ENCODE measurements around the gene SCRT2.
"Not testable (repeated sequence)": the region's sequence is repeated elsewhere in the genome, so short reads cannot be mapped to it uniquely, and the experiment has no call there.

Gene SCRT2

DNA sequence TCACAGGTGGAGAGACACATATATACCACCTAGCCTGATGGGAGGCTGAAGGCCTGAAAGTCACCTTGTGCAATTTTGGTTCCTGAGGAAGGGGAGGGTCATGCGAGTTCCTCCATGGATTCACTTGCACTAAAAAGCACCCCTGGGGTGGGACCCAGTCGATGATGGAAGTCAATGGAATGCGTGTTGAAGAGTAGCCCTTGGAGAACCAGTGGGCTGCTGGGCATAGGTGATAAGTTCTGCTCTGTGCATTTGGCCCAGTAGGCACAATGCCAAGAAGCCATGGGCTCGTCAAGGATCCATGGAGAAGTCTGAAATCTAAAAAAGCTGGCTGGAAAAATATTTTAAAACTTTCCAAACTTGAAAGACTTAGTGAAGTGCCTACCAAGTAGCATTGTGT lies 18.9 kb upstream of the SCRT2 start:
- TF ChIP-seq, protein P1, sequence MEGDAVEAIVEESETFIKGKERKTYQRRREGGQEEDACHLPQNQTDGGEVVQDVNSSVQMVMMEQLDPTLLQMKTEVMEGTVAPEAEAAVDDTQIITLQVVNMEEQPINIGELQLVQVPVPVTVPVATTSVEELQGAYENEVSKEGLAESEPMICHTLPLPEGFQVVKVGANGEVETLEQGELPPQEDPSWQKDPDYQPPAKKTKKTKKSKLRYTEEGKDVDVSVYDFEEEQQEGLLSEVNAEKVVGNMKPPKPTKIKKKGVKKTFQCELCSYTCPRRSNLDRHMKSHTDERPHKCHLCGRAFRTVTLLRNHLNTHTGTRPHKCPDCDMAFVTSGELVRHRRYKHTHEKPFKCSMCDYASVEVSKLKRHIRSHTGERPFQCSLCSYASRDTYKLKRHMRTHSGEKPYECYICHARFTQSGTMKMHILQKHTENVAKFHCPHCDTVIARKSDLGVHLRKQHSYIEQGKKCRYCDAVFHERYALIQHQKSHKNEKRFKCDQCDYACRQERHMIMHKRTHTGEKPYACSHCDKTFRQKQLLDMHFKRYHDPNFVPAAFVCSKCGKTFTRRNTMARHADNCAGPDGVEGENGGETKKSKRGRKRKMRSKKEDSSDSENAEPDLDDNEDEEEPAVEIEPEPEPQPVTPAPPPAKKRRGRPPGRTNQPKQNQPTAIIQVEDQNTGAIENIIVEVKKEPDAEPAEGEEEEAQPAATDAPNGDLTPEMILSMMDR (IDR thresholded peaks at IDR 0.05; ENCODE audit: low read depth, low read length, missing control alignments): no peak
- no peak for DNase-seq (ENCODE audit: extremely low read depth, low read depth)
- no peak overlapping the region for H3K4me3 ChIP-seq (replicated peaks; ENCODE audit: low read depth, low read length)

DNA sequence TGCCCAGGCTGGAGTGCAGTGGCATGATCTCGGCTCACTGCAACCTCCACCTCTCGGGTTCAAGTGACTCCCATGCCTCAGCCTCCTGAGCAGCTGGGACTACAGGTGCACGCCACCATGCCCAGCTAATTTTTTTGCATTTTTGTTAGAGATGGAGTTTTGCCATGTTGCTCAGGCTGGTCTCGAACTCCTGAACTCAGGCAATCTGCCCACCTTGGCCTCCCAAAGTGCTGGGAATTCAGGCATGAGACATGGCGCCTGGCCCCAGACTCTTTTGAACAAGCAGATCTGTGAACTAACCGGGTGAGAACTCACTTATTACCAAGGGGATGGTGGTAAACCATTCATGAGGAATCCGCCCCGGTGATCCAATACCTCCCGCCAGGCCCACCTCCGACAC lies 18.2 kb upstream of the SCRT2 start:
- not testable (repeated sequence) for DNase-seq (ENCODE audit: extremely low read depth, low read depth); H3K4me3 ChIP-seq (replicated peaks; ENCODE audit: low read depth, low read length)

DNA sequence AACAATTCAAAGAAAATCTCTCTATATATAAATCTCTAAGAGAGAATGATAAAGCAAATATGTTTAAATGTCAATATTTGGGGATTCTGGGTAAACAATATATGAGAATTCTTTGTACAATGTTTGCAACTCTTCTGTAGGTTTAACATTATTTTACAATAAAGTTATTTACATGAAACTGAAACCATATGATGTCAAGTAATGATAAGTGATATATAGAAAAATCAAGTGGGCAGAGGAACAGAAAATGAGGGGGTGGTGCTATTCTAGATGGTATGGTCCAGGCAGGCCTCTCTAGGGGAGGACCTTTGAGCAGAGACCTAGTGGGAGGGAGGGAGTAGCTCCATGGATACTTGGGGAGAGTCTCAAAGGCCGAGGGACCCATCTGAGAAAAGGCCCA lies 16.4 kb upstream of the SCRT2 start:
- no peak overlapping the region for H3K4me3 ChIP-seq (replicated peaks; ENCODE audit: low read depth, low read length)
- DNase-seq (ENCODE audit: extremely low read depth, low read depth): no peak

DNA sequence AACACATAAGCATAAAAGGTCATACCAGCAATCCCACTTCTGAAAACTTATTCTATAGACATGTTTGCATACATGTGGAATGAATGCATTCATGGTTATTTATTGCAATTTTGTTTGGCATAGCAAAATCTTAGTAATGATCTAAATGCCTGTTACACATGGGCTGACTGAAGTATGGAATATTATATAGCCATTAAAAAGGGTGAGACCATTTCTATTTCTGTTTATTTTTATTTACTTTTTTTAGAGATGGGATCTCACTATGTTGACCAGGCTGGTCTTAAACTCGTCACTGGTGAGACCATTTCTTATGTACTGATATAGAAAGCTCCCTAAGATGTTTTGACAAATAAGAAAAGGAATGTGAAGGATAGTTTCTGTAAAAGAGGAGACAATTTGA lies 14.3 kb upstream of the SCRT2 start:
- no peak for DNase-seq (ENCODE audit: extremely low read depth, low read depth)
- no peak overlapping the region for H3K4me3 ChIP-seq (replicated peaks; ENCODE audit: low read depth, low read length)
- TF ChIP-seq, protein P1 (IDR thresholded peaks at IDR 0.05; ENCODE audit: low read depth, low read length, missing control alignments): no peak

More for the DNA sequence above, 16.4 kb upstream of the SCRT2 start:
- TF ChIP-seq, protein P1 (IDR thresholded peaks at IDR 0.05; ENCODE audit: low read depth, low read length, missing control alignments): no peak

DNA sequence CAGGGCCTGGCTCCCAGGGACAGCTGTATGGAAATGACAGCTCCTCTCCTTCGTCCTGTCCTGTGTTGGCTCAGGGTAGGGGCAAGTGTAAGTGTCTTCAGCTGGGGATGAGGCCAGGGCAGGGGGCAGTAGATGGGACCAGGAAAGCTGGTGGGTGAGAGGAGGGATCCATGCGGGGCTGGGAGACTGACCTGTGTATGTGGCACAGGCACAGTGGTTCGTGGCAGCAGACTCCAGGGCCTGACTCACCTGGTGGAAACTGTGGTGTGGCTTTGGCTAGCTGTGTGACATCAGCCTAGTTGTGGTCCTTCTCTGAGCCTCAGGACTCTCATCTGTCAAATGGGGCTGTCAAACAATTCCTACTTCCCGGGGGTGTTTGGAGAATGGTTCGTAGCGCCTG lies 13.7 kb upstream of the SCRT2 start:
- no peak for DNase-seq (ENCODE audit: extremely low read depth, low read depth)
- TF ChIP-seq, protein P1 (IDR thresholded peaks at IDR 0.05; ENCODE audit: low read depth, low read length, missing control alignments): no peak
- H3K4me3 ChIP-seq (replicated peaks; ENCODE audit: low read depth, low read length): no peak overlapping the region

DNA sequence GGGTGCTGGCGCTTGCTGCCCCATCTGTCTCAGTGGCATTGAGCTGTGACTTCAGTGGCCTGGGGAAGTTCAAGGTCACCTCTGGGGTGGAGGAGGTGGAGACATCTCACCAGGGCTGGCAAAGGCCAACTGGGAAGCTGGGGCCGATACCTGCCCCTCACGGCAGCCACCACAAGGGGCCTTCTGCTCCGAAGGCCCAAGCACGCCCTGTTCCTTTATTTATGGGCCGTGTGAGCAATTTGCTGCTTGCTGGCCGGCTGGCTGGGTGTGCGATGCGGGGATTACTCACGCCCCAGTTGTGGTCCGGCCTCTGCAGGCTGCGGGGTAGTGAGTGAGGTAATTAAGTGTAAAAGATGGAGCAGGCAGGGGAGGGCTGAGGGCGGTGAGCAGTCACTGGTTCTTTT lies 13.2 kb upstream of the SCRT2 start:
- DNase-seq (ENCODE audit: extremely low read depth, low read depth): no peak
- TF ChIP-seq, protein P1 (IDR thresholded peaks at IDR 0.05; ENCODE audit: low read depth, low read length, missing control alignments): no peak
- no peak overlapping the region for H3K4me3 ChIP-seq (replicated peaks; ENCODE audit: low read depth, low read length)

DNA sequence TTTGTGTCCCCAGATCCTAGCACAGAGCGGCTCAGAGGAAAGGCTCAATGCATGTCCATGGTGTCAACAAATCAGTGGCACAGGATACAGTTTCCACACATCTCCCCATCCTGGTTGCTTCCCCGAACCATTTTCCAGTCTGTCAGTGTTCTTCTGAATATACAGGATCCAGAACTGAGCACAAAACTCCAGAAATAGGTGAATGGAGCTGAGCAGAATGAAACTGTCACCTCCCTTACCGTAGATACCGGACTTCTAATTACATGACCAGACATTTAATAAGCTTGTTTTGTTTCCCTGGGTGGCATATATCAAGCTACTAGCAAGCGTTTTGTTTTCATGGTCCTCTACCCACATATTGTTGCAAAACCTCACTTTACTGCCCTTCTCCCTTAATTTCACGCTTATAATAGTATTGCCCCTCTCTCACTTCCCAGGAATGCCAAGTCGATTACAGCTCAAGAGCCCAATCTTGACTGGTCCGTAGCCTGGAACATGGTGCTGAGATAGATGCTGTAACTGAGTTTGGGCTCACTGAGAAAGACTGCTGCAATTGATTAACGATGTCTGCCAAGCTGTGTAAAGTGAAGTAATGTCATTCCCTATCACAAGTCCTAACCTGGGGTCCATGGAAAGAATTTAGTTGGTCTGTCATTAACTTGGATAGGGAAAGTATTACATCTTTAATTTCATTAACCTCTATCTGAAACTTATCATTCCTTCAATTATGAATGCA lies 12.0 kb upstream of the SCRT2 start:
- H3K4me3 ChIP-seq (replicated peaks; ENCODE audit: low read depth, low read length): no peak overlapping the region
- TF ChIP-seq, protein P1 (IDR thresholded peaks at IDR 0.05; ENCODE audit: low read depth, low read length, missing control alignments): no peak
- DNase-seq (ENCODE audit: extremely low read depth, low read depth): no peak

All from HFF-Myc (cell line).